HTERT RPE-1 (cell line): Measurements from ENCODE around the gene CLEC16A.

Experiments used
- in situ Hi-C: fragments of 300-500 bp; cut with MboI; formaldehyde crosslinking; loops from 4 replicates; pipeline ENCODE4 v1.14.3; 2020; ENCODE audit warnings: low sequenced_read_pairs

CLEC16A gene

DNA sequence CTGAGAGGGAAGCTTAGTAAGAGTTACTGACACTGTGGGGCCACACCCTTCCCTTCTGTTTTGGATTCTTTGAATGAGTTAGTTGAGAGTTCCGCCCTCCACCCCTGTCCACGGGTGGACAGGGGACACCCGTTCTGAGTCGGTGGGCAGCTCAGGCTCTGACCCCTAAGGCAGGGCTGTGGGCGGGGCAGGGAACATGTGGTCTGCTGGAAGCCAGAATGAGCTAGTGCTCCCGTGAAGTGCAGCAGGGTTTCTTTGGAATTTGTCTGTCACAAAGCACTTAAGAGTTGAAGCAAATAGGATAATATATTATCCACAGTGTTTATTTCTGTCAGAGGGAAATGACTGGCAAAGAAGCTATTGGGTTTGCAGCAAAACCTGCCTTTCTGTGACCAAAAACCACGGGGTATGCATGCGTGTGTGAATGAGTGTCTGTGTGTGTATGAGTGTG lies 90.1 kb downstream of the CLEC16A start:
- in situ Hi-C loops, result no loop called here

GRCh38 chr16:11035096-11035495 lies 90.7 kb downstream of the CLEC16A start:
- in situ Hi-C loops, result no loop called here

GRCh38 chr16:11036040-11036439 lies 91.7 kb downstream of the CLEC16A start:
- in situ Hi-C loops, result no loop called here

DNA sequence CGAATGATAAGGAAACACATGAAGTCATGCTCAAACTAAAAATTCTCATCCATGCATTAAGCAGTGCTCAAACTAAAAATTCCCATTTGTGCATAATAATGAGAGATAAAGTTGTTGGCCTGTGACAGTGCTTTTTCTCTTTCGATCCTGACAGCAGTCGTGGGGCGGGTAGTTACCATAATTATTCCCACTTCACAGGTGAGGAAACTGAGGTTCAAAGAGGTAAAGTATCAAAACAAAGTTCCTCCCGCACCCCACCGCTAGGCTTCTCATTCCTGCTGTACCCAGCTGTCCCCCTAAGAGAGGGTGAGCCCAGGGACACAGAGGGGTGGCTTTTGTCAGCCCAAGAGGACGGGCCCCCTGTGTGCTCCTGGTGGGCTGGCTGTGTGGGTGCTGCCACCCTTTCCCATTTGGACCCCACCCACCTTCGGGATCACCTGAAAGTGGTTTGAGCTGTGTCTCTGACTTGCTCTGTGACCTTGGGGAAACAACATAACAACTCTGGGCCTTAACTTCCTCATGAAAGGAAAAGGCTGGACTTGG lies 92.6 kb downstream of the CLEC16A start:
- in situ Hi-C loops, result no loop called here

- in situ Hi-C loops, result no loop called here
Observed at GRCh38 chr16:11038305-11038704, 93.9 kb downstream of the CLEC16A start.

DNA sequence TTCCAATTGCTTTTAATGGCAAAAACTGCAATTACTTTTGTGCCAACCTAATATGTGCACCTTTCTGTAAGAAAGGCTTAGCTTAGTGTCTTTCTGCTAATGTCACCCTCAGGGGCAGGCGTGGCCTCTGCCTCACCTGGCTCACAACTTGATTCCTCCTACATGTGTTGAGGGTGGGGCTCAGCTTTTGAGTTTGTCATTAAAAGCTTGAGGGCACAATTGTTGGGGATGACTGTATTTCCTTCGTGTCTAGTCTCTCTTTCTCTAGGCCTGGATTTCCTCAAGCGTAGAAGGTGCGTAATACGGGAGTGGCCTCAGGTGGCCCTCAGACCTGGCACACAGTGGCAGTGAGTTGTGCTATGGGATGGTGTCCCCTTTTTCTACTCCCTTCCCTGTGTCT lies 94.4 kb downstream of the CLEC16A start:
- in situ Hi-C loops, result no loop called here

- in situ Hi-C loops, result no loop called here
Observed at GRCh38 chr16:11039726-11040125, 95.4 kb downstream of the CLEC16A start.

- in situ Hi-C loops, result no loop called here
Observed at GRCh38 chr16:11042191-11042590, 97.8 kb downstream of the CLEC16A start.

DNA sequence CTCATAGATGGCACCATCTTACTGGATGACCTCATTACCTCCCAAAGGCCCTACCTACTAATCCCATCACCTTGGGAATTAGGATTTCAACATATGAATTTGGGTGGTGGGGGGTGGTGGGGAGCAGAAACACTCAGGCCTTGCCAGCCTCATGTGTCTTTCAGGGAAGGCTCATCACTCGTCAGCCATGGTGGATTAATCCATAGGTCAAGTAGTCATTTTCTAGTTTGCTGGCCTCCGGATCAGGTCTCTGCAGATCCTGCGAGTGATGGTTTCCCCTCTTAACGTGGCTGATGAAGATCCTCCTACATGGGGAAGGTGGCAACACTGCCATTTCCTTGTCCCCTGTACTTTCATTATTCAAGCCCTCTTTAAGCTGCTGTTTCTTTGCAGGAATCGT lies 101.1 kb downstream of the CLEC16A start:
- in situ Hi-C loops, result no loop called here

- in situ Hi-C loops, result no loop called here
Observed at GRCh38 chr16:11045846-11046245, 101.5 kb downstream of the CLEC16A start.

- in situ Hi-C loops, result no loop called here
Observed at GRCh38 chr16:11046382-11046931, 102.1 kb downstream of the CLEC16A start.

DNA sequence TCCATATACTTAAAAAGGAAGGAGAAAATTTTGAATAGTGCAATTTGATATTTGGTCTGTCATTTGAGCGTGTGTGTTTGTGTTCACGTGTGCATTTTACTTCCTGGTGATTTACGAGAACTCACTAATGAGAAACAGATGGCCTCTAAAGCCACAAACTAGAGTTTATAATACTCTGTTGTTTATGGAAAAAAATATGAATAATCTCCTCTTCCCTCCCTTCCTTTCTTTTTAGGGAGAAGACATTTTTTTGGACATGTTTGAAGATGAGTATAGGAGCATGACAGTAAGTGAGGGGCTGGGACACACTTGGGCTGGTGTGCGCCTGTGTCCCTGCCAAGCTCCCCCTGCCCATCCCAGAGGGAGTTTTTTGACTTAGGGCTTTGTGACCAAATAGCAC lies 102.7 kb downstream of the CLEC16A start:
- in situ Hi-C loops, result no loop called here

DNA sequence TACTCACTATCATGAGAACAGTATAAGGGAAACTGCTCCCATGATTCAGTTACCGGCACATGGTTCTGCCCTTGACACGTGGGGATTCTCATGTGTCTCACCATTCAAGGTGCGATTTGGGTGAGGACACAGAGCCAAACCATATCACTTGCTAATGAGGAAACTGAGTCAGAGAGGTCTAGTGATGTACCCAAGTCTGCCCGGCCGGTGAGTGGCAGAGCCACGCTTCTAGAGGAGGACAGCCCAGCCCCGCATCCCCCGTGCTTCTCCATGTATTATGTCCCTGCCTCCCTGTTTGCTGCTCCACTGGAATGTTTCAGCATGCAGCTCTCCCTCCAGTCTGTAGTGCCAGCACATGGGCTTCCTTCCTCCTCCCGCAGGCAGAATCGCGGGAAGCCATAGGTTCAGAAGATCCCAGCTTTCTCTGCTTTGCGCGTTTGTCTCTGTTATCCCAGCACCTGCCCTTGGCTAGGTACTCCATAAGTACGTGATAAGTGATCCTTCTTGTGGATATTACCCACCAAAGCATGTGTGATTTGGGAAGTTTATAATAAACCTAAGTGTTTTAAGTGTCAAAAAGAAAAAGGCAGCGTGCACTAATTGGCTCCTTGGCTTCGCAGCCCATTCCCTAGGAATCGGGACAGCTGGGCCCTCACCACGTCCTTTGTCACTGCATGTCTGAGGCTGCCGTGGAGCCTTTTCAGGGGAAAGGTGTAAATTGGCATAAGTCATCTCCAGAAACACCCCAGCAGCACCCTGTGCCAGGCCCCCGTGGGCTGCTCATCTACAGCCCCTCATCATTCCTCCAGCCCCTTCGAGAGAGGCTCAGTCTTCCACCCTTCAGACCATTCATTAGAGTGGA lies 103.8 kb downstream of the CLEC16A start:
- in situ Hi-C loops, result no loop called here

DNA sequence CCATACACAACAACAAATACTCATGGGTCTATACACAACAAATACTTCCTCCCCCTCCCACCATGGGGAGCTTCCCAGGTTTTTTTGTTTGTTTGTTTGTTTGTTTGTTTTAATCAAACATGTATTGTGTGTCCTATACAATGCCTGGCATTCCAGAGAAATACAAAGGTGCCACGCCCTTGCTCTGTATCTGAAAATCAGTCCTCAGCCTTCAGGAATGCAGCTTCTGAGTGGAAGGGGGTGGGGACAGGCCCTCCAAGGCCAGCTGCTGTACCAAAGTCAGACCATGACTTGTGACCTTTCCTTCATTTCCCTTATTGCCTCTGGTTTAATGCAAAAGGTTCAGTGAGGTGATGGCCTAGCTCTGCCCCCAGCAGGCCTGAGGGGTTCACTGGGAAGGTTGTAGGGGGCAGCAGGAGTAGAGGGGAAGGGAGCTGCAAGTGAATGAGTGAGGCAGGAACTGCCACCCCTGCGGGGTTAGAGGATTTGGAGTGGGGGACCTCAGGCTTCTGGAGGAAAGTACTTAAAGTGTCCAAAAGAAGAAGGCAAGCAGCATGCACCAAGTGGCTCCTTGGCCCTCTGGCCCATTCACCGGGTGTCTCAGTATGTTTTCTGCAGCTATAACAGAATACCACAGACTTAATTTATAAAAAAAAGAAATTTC lies 105.2 kb downstream of the CLEC16A start:
- in situ Hi-C loops, result no loop called here

DNA sequence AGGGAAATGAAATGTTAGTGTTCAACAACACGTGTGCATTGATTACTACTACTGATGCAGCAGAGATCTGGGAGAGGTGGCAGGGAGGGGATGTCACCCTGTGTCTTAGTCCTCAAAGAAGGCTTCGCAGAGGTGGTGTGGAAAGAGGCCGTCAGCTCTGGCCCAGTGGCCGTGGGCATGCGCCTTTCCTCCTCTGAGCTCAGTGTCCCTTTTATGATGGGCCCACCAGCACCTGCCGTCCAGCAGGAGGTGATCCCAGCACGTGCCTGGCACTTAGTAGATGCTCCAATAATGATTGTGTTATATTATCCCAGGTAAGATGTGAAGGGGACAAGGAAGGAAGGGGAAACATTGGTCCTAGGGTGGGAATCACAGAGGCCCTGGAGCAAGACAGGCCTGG lies 106.2 kb downstream of the CLEC16A start:
- in situ Hi-C loops, result no loop called here

GRCh38 chr16:11050944-11051343 lies 106.6 kb downstream of the CLEC16A start:
- in situ Hi-C loops, result no loop called here

GRCh38 chr16:11051430-11051829 lies 107.1 kb downstream of the CLEC16A start:
- in situ Hi-C loops, result no loop called here

GRCh38 chr16:11051879-11052808 lies 107.8 kb downstream of the CLEC16A start:
- in situ Hi-C loops, result no loop called here

- in situ Hi-C loops, result no loop called here
Observed at GRCh38 chr16:11053916-11054460, 109.6 kb downstream of the CLEC16A start.
